ENCODE measurements around the gene PROK2.

The PROK2 gene

GRCh38 chr3:71724584-71725270 lies 60.2 kb downstream of the PROK2 start:
- H3F3A ChIP-seq (ENCODE audit: insufficient read depth) = no peaks in the 10 kb centered on the region
- no peaks in the 10 kb centered on the region for H4K20me1 ChIP-seq (ENCODE audit: low read depth, low read length)
- H3K36me3 ChIP-seq (ENCODE audit: low read length) = no peaks in the 10 kb centered on the region
- TF ChIP-seq EZH2phosphoT487 (conservative IDR thresholded peaks at IDR 0.05; ENCODE audit: low read length) (peak; percentile 97; the same call in 1 of the 2 replicates), CTCF (IDR thresholded peaks at IDR 0.05; ENCODE audit: insufficient read depth, low read length, poor library complexity, severe bottlenecking) (no peak)
- H3K27ac ChIP-seq (ENCODE audit: low read depth, low read length) = no peak overlapping the region
- no peak overlapping the region for H2AFZ ChIP-seq (ENCODE audit: low read depth, low read length, severe bottlenecking)
- H3K4me3 ChIP-seq (ENCODE audit: insufficient read depth, low read length, poor library complexity, severe bottlenecking) = peak overlapping the region; percentile 38
- H3K79me2 ChIP-seq (ENCODE audit: insufficient read depth, low read length) = no peaks in the 10 kb centered on the region
- H3K27me3 ChIP-seq (ENCODE audit: low read length) = no peaks in the 10 kb centered on the region
- peak overlapping the region; percentile 55 for H3K4me2 ChIP-seq (ENCODE audit: low read depth, low read length, poor library complexity, severe bottlenecking)
- no peaks in the 10 kb centered on the region for H3K9me2 ChIP-seq (replicated peaks; ENCODE audit: insufficient read depth, low read length)
- no peaks in the 10 kb centered on the region for H3K9me3 ChIP-seq (ENCODE audit: insufficient read depth, low read length)
- H3K9ac ChIP-seq (ENCODE audit: low read length) = no peak overlapping the region; the same call in 1 of the 2 replicates

- H3K9ac ChIP-seq (ENCODE audit: low read length) = no peak overlapping the region
- TF ChIP-seq EZH2phosphoT487 (conservative IDR thresholded peaks at IDR 0.05; ENCODE audit: low read length) = no peak
- TF ChIP-seq CTCF (IDR thresholded peaks at IDR 0.05; ENCODE audit: insufficient read depth, low read length, poor library complexity, severe bottlenecking) = no peak
- no peaks in the 10 kb centered on the region for H3K27me3 ChIP-seq (ENCODE audit: low read length)
- no peaks in the 10 kb centered on the region for H3K9me3 ChIP-seq (ENCODE audit: insufficient read depth, low read length)
- no peak overlapping the region for H3K4me3 ChIP-seq (ENCODE audit: insufficient read depth, low read length, poor library complexity, severe bottlenecking)
- no peaks in the 10 kb centered on the region for H4K20me1 ChIP-seq (ENCODE audit: low read depth, low read length)
- H3K27ac ChIP-seq (ENCODE audit: low read depth, low read length) = no peak overlapping the region
- no peaks in the 10 kb centered on the region for H3K9me2 ChIP-seq (replicated peaks; ENCODE audit: insufficient read depth, low read length)
- no peak overlapping the region for H2AFZ ChIP-seq (ENCODE audit: low read depth, low read length, severe bottlenecking)
- peak overlapping the region; percentile 55 for H3K4me2 ChIP-seq (ENCODE audit: low read depth, low read length, poor library complexity, severe bottlenecking)
- H3K36me3 ChIP-seq (ENCODE audit: low read length) = no peaks in the 10 kb centered on the region
- no peaks in the 10 kb centered on the region for H3F3A ChIP-seq (ENCODE audit: insufficient read depth)
- no peaks in the 10 kb centered on the region for H3K79me2 ChIP-seq (ENCODE audit: insufficient read depth, low read length)
Measured at GRCh38 chr3:71724171-71724453, 60.8 kb downstream of the PROK2 start.

GRCh38 chr3:71723452-71724170 lies 61.3 kb downstream of the PROK2 start:
- no peaks in the 10 kb centered on the region for H3K9me2 ChIP-seq (replicated peaks; ENCODE audit: insufficient read depth, low read length)
- H3K9me3 ChIP-seq (ENCODE audit: insufficient read depth, low read length) = no peaks in the 10 kb centered on the region
- H2AFZ ChIP-seq (ENCODE audit: low read depth, low read length, severe bottlenecking) = no peak overlapping the region
- TF ChIP-seq EZH2phosphoT487 (conservative IDR thresholded peaks at IDR 0.05; ENCODE audit: low read length) (no peak), CTCF (IDR thresholded peaks at IDR 0.05; ENCODE audit: insufficient read depth, low read length, poor library complexity, severe bottlenecking) (no peak)
- no peaks in the 10 kb centered on the region for H3K79me2 ChIP-seq (ENCODE audit: insufficient read depth, low read length)
- H3K4me3 ChIP-seq (ENCODE audit: insufficient read depth, low read length, poor library complexity, severe bottlenecking) = no peak overlapping the region
- H3K36me3 ChIP-seq (ENCODE audit: low read length) = no peaks in the 10 kb centered on the region
- H3K27me3 ChIP-seq (ENCODE audit: low read length) = no peaks in the 10 kb centered on the region
- H3K27ac ChIP-seq (ENCODE audit: low read depth, low read length) = no peak overlapping the region
- H3K4me2 ChIP-seq (ENCODE audit: low read depth, low read length, poor library complexity, severe bottlenecking) = no peak overlapping the region
- no peaks in the 10 kb centered on the region for H3F3A ChIP-seq (ENCODE audit: insufficient read depth)
- H4K20me1 ChIP-seq (ENCODE audit: low read depth, low read length) = no peaks in the 10 kb centered on the region
- no peak overlapping the region for H3K9ac ChIP-seq (ENCODE audit: low read length)
